GM08714 (cell line): ENCODE data around the gene HDX.
"Not testable (repeated sequence)": the region's sequence is repeated elsewhere in the genome, so short reads cannot be mapped to it uniquely, and the experiment has no call there.

Source experiments
- H3K4me3 ChIP-seq: fragments of 200-500 bp; sonication (Bioruptor generic); 2 replicates; pipeline ENCODE4 v1.5.1; 2014; ENCODE audit warnings: mild to moderate bottlenecking, low read length, inconsistent platforms
- ZNF274 ChIP-seq: IDR thresholded peaks from 2 replicates; pipeline ENCODE4 v1.6.1; 2012; ENCODE audit warnings: mild to moderate bottlenecking, low read depth, low read length

Gene HDX

DNA sequence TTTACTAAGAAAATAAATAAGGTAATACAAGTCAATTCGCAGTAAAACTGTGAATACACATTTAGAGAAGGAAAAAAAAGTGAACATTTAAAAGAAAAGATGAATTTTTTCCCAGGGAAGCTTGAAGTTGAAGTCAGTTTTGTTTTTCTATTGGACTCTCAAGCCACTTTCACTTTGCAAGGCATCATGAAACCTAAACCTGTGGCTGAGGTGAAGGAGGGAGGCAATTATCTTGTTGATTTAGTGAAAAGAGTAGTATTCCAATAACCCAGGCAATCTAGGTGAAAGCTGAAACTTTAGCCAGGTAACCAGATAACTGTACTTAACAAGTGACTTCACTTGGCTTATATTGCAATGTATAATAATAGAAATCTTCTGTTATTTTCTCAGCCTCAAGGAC is 138.6 kb downstream of the HDX start:
- no peak for TF ChIP-seq ZNF274
- no peak overlapping the region for H3K4me3 ChIP-seq

DNA sequence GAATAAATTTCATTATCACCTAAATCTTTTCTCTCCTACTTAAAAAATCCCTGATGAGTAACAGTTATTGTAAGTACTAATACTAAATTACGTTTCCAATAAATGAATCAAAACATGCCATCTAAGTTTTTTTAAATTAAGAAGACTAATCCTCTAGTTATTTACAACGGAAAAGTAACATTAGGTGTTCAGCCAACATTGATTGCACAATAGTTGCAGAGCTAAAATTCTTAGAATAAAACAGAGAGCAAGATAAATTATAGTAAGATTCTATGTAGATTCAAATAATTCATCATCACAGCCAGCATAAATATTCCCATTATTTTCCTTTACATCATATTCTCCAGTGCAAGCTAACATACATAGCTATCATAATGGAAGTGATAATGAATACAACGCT is 139.2 kb downstream of the HDX start:
- no peak for TF ChIP-seq ZNF274
- no peak overlapping the region for H3K4me3 ChIP-seq

DNA sequence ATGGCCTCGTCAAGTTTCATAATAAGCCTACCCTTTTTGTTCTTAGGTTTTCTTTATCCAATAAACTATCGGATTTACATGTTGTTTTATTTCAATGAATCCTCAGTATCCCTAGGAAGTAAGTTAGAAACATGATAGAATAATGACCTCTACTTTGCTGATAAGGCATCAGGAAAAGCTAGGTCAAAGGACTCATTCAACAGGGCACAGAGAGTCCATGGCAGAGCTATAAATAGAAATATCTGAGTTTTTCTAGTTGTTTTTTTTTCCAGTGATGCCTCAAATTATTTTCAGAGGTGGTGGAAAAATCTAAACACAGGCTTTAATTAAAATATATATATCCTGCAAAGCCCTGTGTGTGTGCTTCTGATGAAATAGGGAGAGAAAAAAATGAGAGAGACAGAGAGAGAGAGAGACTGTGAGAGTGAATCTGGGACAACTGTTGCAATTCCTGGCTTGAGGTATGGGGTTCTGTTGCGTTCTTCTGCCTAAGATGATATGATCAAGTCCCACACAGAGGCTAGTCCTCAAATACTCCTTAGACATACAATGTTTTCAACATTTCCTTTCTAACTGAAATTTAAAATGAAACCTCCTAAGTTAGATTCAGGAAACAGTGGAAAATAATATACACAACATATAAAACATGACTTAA is 139.9 kb downstream of the HDX start:
- H3K4me3 ChIP-seq: no peak overlapping the region
- TF ChIP-seq ZNF274: no peak

DNA sequence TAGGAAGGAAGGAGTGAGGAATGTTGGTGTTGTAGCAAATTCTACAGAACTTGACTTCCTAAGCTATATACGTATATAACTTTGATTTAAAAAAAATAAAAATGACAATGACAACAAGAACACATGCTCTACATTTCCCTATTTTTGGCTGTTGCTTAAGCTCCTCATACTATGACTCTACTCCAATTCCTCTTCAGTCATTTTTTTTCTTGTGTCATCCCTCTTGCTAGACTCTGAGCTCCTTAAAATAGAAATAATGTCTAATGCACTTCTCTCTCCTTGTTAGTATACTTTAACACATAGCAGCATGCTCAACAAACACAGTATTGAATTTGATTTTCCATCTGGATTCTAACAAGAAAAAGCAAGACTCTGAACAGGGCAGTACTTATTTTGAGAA is 144.0 kb downstream of the HDX start:
- TF ChIP-seq ZNF274: no peak
- no peak overlapping the region for H3K4me3 ChIP-seq

DNA sequence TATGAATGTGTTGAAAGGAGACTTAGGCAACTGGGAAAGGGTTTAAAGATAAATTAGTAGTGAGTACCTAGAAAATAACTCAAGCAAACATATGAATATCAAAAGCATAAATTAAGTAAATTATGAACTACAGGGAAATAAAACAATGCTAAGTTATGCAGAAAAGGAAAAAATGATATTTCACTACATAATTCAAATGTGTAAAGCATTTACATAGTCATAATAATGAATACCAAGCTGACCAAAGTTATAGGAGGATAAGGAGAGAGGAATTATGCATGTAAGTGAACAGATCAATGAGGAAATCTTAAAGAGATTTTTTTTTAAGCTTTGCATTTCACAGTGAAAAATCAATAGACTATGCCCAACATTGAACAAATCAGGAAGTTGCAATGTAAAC is 145.0 kb downstream of the HDX start:
- TF ChIP-seq ZNF274: no peak
- H3K4me3 ChIP-seq: no peak overlapping the region

DNA sequence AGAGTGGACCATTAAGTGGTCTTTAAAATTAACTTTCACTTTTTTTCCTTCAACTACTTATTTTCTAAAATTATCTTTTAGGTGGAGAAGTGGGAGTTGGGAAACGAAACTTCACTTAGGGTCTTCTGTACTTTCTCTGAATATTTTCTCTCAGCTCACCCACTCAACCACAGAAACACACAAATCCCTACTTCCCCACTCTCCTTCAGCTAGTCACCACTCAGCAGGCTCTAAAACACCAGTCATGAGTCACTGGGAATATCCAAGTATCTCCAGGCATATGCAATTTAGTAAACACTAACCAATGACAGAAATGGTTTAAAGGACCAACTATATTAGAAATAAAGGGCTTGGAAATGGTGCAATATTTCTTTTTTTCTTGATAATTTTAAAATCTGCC is 161.3 kb downstream of the HDX start:
- no peak overlapping the region for H3K4me3 ChIP-seq
- no peak for TF ChIP-seq ZNF274

DNA sequence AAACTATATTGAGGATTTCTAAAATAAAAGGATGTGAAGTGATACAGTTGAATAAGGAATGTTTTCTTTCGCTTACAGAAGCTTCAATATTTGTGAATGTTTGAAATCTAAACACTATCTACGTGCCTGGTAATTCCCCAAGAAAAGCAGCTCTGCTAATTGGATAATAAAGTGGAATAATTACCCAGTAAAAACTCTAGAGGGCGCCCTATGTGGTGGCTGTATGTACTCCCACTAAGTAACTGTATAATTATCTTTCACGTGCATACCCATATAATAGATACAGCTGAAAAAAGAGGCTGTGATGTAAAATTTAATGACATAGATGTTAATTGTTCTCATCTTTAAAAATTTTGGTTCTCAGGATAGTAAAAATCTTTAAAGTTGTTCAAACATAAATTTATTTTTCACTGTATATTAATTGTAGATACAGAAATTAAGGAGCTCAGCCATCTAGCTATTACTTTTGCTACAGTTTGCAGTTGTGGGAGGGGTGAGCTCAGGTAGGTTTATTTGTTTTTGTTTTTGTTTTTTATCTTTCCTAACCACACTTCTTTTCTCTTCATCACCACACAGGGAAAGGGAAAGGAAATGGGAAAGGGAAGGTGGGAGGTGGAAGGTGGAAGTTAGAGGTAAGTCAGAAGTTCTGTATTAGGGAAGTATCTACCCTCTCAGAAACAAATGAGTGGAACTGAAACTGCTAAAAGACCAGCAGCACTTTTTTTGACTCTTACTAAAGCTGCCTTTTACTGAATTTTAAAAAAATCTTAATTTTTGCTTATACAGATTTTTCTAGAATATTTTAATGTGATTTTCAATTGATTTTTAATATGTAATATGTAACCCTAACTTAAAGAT is 162.5 kb downstream of the HDX start:
- no peak for TF ChIP-seq ZNF274
- no peak overlapping the region for H3K4me3 ChIP-seq

DNA sequence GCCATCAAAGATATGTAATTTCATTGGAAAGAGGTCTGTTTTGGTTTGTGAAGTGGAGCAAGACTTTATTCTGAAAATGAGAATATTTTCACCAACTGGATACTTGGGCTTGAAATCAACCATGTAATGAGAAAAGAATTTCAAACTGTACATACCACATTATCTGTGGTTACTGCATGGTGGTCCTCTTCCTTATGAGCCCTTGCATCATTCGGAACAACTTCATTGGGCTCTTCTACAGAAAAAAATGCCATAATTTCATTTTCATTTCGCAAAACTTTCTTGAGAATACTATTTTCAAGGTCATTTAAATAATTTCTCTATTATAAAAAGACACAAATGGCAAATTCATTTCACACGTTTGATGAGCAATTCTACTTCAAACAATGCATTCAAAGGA is 165.6 kb downstream of the HDX start:
- H3K4me3 ChIP-seq: no peak overlapping the region
- TF ChIP-seq ZNF274: no peak

DNA sequence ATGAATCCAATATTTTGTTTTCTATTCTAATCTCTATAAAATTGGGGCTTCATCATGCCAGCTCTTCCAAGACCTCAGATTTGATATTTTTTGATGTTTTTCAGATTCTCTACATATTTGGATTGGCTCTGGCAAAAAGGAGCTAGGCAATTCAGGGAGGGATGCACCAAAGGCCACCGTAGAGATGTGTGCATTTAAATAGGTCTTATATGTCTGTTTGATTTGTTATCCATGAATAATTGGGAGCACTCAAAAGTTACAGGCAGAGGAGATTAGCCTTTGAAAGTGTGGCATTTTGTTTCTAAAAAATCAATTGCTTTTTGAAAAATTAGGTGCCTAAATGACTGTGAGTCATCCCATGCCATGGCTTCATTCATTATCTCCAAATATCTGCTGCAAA is 167.1 kb downstream of the HDX start:
- H3K4me3 ChIP-seq: no peak overlapping the region
- TF ChIP-seq ZNF274: no peak

DNA sequence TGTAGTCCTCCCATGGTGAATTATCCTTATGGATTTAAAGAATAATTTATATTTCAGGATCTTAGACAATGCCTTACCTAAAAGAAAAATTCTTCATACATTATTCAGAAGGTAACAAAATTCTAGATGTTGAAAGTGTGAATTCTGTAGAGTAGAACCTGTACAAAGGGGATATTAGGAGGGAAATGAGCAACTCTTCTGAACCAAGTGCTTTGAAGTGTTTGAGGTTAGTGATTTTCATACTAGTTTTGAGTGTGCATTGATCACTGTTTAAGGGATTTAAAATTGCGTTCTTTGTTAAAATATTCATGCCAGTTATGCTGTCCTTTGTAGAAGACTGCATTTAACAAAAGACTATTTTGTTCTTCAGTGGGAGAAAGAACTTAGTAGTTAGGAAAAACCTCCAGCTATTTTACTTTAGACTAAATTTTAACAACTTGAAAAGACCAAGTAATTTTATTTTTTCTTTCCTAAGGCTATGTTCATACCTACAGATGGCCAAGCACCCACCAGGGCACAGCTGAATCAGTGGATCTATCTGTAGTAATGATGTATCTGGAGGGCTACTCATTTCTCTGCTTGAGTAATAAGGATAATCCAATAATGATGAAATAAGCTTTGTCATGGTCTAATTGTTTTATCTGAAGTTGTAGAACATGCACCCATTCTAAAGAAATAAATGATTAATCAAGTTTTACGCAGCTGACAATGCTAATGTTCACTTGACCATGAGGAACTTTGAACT is 180.0 kb downstream of the HDX start:
- H3K4me3 ChIP-seq: no peak overlapping the region
- TF ChIP-seq ZNF274: no peak

DNA sequence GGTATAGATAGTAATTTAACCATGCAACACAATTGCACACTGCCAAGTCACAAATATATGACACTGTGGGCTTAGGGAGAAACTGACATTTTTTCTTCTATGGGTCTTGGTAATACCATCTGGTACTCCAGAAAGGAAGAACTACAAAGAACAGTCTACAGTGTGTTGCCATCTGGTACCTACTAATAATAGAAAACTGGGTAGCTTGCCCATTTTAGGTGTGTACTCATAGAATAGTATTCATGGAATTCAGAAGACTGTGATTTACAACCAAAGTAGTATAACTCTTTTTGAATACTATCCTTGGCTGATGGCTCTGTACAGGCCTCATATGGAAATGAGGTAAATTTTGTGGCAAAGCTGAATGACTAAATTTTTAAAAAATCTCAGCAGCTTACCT is 181.6 kb downstream of the HDX start:
- H3K4me3 ChIP-seq: no peak overlapping the region
- no peak for TF ChIP-seq ZNF274

DNA sequence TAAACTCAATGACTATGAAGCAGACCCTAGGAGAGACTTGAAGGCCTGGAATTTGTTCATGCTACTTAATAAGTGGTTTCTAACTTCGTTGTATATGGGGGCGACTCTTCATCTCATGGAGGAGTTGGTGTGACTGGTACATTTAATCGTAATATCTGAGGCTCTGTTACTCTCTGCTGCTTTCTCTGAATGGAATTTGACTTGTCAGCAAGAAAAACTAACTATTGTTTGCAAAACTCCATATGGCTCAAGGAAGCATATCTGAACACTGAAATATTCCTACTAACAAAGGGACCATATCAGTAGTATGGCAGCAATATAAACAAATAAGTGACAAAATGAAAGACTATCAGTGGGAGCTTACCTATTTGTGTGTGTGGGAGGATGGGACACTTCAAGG is 182.2 kb downstream of the HDX start:
- H3K4me3 ChIP-seq: no peak overlapping the region
- no peak for TF ChIP-seq ZNF274

DNA sequence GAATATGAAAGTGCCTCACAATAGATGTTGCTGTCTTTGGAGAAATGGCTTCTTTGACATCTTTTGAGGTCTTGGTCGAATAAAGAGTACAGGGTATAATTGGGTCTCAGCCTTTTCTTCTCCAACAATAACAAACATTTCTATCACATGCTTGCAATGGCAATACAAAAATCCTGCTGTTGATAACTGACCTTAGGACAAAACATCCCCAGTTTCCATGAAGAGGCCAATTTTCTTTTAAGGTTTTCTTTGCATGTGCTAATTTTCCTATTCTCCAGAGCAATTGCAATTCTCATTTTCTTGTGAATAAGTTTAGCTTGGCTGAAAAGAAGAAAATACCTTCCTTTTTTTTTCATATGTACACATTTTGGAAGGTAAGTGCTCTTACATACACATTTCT is 183.6 kb downstream of the HDX start:
- no peak overlapping the region for H3K4me3 ChIP-seq
- no peak for TF ChIP-seq ZNF274

DNA sequence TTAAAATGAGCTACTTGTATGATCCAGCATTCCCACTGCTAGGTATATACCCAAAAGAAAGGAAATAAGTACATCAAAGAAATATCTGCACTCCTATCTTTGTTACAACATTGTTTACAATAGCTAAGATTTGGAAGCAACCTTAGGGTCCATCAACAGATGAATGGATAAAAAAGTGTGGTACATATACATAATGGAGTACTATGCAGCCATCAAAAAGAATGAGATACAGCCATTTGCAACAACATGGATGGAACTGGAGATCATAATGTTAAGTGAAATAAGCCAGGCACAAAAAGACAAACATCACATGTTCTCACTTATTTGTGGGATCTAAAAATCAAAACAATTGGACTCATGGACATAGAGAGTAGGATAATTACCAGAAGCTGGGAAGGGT is 186.3 kb downstream of the HDX start:
- not testable (repeated sequence) for H3K4me3 ChIP-seq
